Osteoblast (primary cell): ENCODE results near the gene IDE. TPM values are rescaled to one million over a fixed set of nuclear protein-coding genes. Genes with fewer than 3 reads are reported as not detected.
A peak's percentile ranks its signal among the peaks of the same experiment; 100 is the strongest.
"Not testable (repeated sequence)": the region's sequence is repeated elsewhere in the genome, so short reads cannot be mapped to it uniquely, and the experiment has no call there.

Experiments used
- DNase-seq: peaks from one replicate; pipeline ENCODE4 v3.0.0; 2011; ENCODE audit warnings: low spot score, mixed read lengths; ENCODE audit not compliant: insufficient read length; ENCODE audit errors: missing footprints
- H2AFZ ChIP-seq: 2 replicates; pipeline ENCODE4 v1.6.0; 2011; ENCODE audit warnings: mild to moderate bottlenecking, low read length
- H3K27ac ChIP-seq: 2 replicates; pipeline ENCODE4 v1.5.1; 2011; ENCODE audit warnings: mild to moderate bottlenecking, low read depth, low read length, moderate library complexity
- H3K27me3 ChIP-seq: 2 replicates; pipeline ENCODE4 v1.6.0; 2012; ENCODE audit warnings: mild to moderate bottlenecking, control low read depth, inconsistent platforms, low read length, moderate library complexity; ENCODE audit not compliant: insufficient read depth
- H3K36me3 ChIP-seq: 2 replicates; pipeline ENCODE4 v1.5.1; 2011; ENCODE audit warnings: mild to moderate bottlenecking, low read length, control low read depth, moderate library complexity; ENCODE audit not compliant: insufficient read depth
- H3K4me1 ChIP-seq: 2 replicates; pipeline ENCODE4 v1.5.1; 2011; ENCODE audit warnings: mild to moderate bottlenecking, low read length, control low read depth, moderate library complexity; ENCODE audit not compliant: insufficient read depth
- H3K4me2 ChIP-seq: 2 replicates; pipeline ENCODE4 v1.6.0; 2011; ENCODE audit warnings: mild to moderate bottlenecking, low read length; ENCODE audit not compliant: insufficient read depth
- H3K4me3 ChIP-seq: fragments of 200-600 bp; sonication (generic); 3 replicates; pipeline ENCODE4 v1.5.1; 2012; ENCODE audit warnings: mild to moderate bottlenecking, low read length, inconsistent platforms; ENCODE audit not compliant: insufficient read depth
- H3K79me2 ChIP-seq: 2 replicates; pipeline ENCODE4 v1.6.0; 2012; ENCODE audit warnings: mild to moderate bottlenecking, low read length, control low read depth, inconsistent platforms; ENCODE audit not compliant: insufficient read depth
- H3K9me3 ChIP-seq: 2 replicates; pipeline ENCODE4 v1.5.1; 2011; ENCODE audit warnings: low read depth, low read length, control low read depth
- H4K20me1 ChIP-seq: 2 replicates; pipeline ENCODE4 v1.6.0; 2012; ENCODE audit warnings: mild to moderate bottlenecking, low read length, control low read depth; ENCODE audit not compliant: insufficient read depth
- CTCF ChIP-seq: IDR thresholded peaks from 2 replicates; pipeline ENCODE4 v1.5.1; 2011; ENCODE audit warnings: mild to moderate bottlenecking, low read depth, low read length, moderate library complexity; ENCODE audit errors: extremely low read depth
- total RNA-seq: library from RNA; depleted of rRNA; stranded (reverse); fragments of >200 nt; gene quantifications from 2 replicates; pipeline ENCODE4 v1.2.3, GENCODE V29; 2012

IDE gene
- total RNA-seq, 1 donor = 36.9 TPM

- Histone ChIP-seq H3K4me1 (peaks cover 24% of the 10 kb centered on the region), H3K9me3 (no peaks in the 10 kb centered on the region), H3K4me3 (peak within 1 kb of the TSS; percentile 82), H4K20me1 (no peaks in the 10 kb centered on the region), H3K79me2 (peaks cover 51% of the 10 kb centered on the region), H2AFZ (peak within 1 kb of the TSS; percentile 84), H3K36me3 (no peaks in the 10 kb centered on the region), H3K4me2 (peak within 1 kb of the TSS; percentile 77), H3K27me3 (no peaks in the 10 kb centered on the region), H3K27ac (peak within 1 kb of the TSS; percentile 87)
- peak; percentile 93 for DNase-seq
- no peak for TF ChIP-seq CTCF
Measured at GRCh38 chr10:92592761-92593618, 19.1 kb upstream of the IDE start, which contains the start of gene KIF11. KIF11 (plus strand) TSS chr10:92593130; CDS start chr10:92593376, 246 bp downstream.

- Histone ChIP-seq H3K36me3 (no peaks in the 10 kb centered on the region), H2AFZ (peak overlapping the region; percentile 84), H3K27me3 (no peaks in the 10 kb centered on the region), H3K4me1 (peaks cover 23% of the 10 kb centered on the region), H3K4me2 (peak overlapping the region; percentile 77), H4K20me1 (no peaks in the 10 kb centered on the region), H3K4me3 (peak overlapping the region; percentile 82), H3K27ac (peak overlapping the region; percentile 87), H3K9me3 (no peaks in the 10 kb centered on the region), H3K79me2 (peaks cover 37% of the 10 kb centered on the region)
- DNase-seq = peak; percentile 90
- TF ChIP-seq CTCF = no peak
Measured at GRCh38 chr10:92591550-92592022, 17.7 kb upstream of the IDE start.

GRCh38 chr10:92590623-92591549, 17.0 kb upstream of the IDE start:
- Histone ChIP-seq H3K36me3 (no peaks in the 10 kb centered on the region), H2AFZ (peak overlapping the region; percentile 84), H4K20me1 (no peaks in the 10 kb centered on the region), H3K4me1 (peaks cover 19% of the 10 kb centered on the region), H3K4me2 (peak overlapping the region; percentile 77), H3K4me3 (peak overlapping the region; percentile 82), H3K27me3 (no peaks in the 10 kb centered on the region), H3K9me3 (no peaks in the 10 kb centered on the region), H3K27ac (peak overlapping the region; percentile 87), H3K79me2 (peaks cover 30% of the 10 kb centered on the region)
- peak; percentile 49 for TF ChIP-seq CTCF
- DNase-seq = peak; percentile 59

- not testable (repeated sequence) for H3K36me3 ChIP-seq, H3K4me3 ChIP-seq, H3K79me2 ChIP-seq, H4K20me1 ChIP-seq, H3K4me1 ChIP-seq, H3K27ac ChIP-seq, DNase-seq, H2AFZ ChIP-seq, H3K4me2 ChIP-seq, H3K9me3 ChIP-seq, H3K27me3 ChIP-seq
Measured at GRCh38 chr10:92582347-92582746, 8.5 kb upstream of the IDE start.
